Thymus (tissue), 11 donors: ENCODE data around the gene SLC25A43. TPM values are rescaled to one million over a fixed set of nuclear protein-coding genes. Genes with fewer than 3 reads are reported as not detected.
"Not testable (repeated sequence)": the region's sequence is repeated elsewhere in the genome, so short reads cannot be mapped to it uniquely, and the experiment has no call there.

Experiments
- DNase-seq, 9 donors: peaks; one replicate each; pipeline ENCODE4 v3.0.0-alpha.2; 2013; ENCODE audit warnings: low spot score in 9 of 9, low read depth in 6 of 9, missing footprints in 1 of 9
- H3K27ac ChIP-seq, 2 donors: one replicate each; pipeline ENCODE4 v1.5.1; 2013; ENCODE audit warnings: control low read depth in 1 of 2, low read depth in 1 of 2, low read length in 1 of 2, mild to moderate bottlenecking in 1 of 2, moderate library complexity in 1 of 2
- H3K27me3 ChIP-seq, 2 donors: one replicate each; pipeline ENCODE4 v1.5.1; 2013; ENCODE audit warnings: low read length in 1 of 2; ENCODE audit not compliant: control insufficient read depth in 2 of 2, insufficient read depth in 1 of 2
- H3K36me3 ChIP-seq, 2 donors: one replicate each; pipeline ENCODE4 v1.5.1; 2013; ENCODE audit warnings: low read length in 1 of 2, mild to moderate bottlenecking in 1 of 2, moderate library complexity in 1 of 2; ENCODE audit not compliant: control insufficient read depth in 2 of 2, insufficient read depth in 2 of 2
- H3K4me1 ChIP-seq, 2 donors: one replicate each; pipeline ENCODE4 v1.5.1; 2013; ENCODE audit warnings: low read length in 2 of 2; ENCODE audit not compliant: control insufficient read depth in 2 of 2, insufficient read depth in 2 of 2
- H3K4me3 ChIP-seq, 2 donors: one replicate each; pipeline ENCODE4 v1.5.1; 2013; ENCODE audit warnings: low read length in 2 of 2, control low read depth in 1 of 2, mild to moderate bottlenecking in 1 of 2
- H3K9me3 ChIP-seq, 2 donors: one replicate each; pipeline ENCODE4 v1.5.1; 2013; ENCODE audit warnings: low read length in 1 of 2, mild to moderate bottlenecking in 1 of 2; ENCODE audit not compliant: control insufficient read depth in 2 of 2, insufficient read depth in 1 of 2
- WGBS: extraction: QIAGEN DNeasy Blood & Tissue Kit; methylation state at CpG from one replicate; pipeline ENCODE4 v1.1.7; 2013; 5-methylcytosine and 5-hydroxymethylcytosine counted together
- polyA plus RNA-seq: library from polyadenylated mRNA; stranded (reverse); fragments of 200-250 nt; gene quantifications from one replicate; pipeline ENCODE4 v1.2.3, GENCODE V29; 2013
- total RNA-seq: library from RNA; stranded (reverse); fragments of 120-200 nt; gene quantifications from one replicate; pipeline ENCODE4 v1.2.4, GENCODE V29; 2013
- donor health status: healthy.

SLC25A43 gene
- total and polyA plus RNA-seq, 2 donors = 3.3 to 8.3 TPM

GRCh38 chrX:119493851-119494495 is 94.8 kb downstream of the SLC25A43 start:
- H3K4me1 ChIP-seq = peaks cover 7 to 38% of the 10 kb centered on the region in 2 donors
- H3K4me3 ChIP-seq, DNase-seq, H3K36me3 ChIP-seq, H3K9me3 ChIP-seq, H3K27me3 ChIP-seq, H3K27ac ChIP-seq: not testable (repeated sequence)
- WGBS = 93% methylated on average over 10 of the region's 10 CpGs

- Histone ChIP-seq H3K27ac (peak overlapping the region; percentile 84 to 99), H3K4me3 (no peak overlapping the region), H3K9me3 (no peaks in the 10 kb centered on the region), H3K4me1 (peaks cover 7 to 41% of the 10 kb centered on the region in 2 donors), H3K27me3 (no peaks in the 10 kb centered on the region), H3K36me3 (no peaks in the 10 kb centered on the region)
- 38% methylated on average over 10 of the region's 10 CpGs for WGBS
- DNase-seq = peak in 5 of 9 donors; percentile 52 to 86 (median 66)
Observed at GRCh38 chrX:119495734-119496726, 96.9 kb downstream of the SLC25A43 start.

- H3K4me3 ChIP-seq = no peak overlapping the region
- H3K9me3 ChIP-seq = no peaks in the 10 kb centered on the region
- H3K36me3 ChIP-seq = no peaks in the 10 kb centered on the region
- H3K27ac ChIP-seq = peak overlapping the region; percentile 5 to 99
- WGBS = 26% methylated on average over 1 of the region's 1 CpG
- no peaks in the 10 kb centered on the region for H3K27me3 ChIP-seq
- no peak for DNase-seq
- H3K4me1 ChIP-seq = peaks cover 7 to 41% of the 10 kb centered on the region in 2 donors
Observed at GRCh38 chrX:119497185-119497584, 98.0 kb downstream of the SLC25A43 start.

GRCh38 chrX:119500061-119500800 is 101.1 kb downstream of the SLC25A43 start:
- WGBS = 94% methylated on average over 13 of the region's 13 CpGs
- Histone ChIP-seq H3K9me3 (no peaks in the 10 kb centered on the region), H3K27me3 (no peaks in the 10 kb centered on the region), H3K27ac (no peak overlapping the region), H3K4me1 (peaks cover 7 to 44% of the 10 kb centered on the region in 2 donors), H3K4me3 (no peak overlapping the region), H3K36me3 (no peaks in the 10 kb centered on the region)
- no peak for DNase-seq

GRCh38 chrX:119501511-119502148 is 102.5 kb downstream of the SLC25A43 start:
- no peak for DNase-seq
- Histone ChIP-seq H3K9me3 (no peaks in the 10 kb centered on the region), H3K4me3 (no peak overlapping the region), H3K27me3 (no peaks in the 10 kb centered on the region), H3K36me3 (no peaks in the 10 kb centered on the region), H3K27ac (no peak overlapping the region), H3K4me1 (peaks cover 0 to 30% of the 10 kb centered on the region in 2 donors)
- WGBS = 97% methylated on average over 7 of the region's 7 CpGs

- Histone ChIP-seq H3K4me1 (peaks cover 0 to 20% of the 10 kb centered on the region in 2 donors), H3K36me3 (no peaks in the 10 kb centered on the region), H3K9me3 (no peaks in the 10 kb centered on the region), H3K4me3 (no peak overlapping the region), H3K27ac (peak overlapping the region; percentile 36 to 57), H3K27me3 (no peaks in the 10 kb centered on the region)
- DNase-seq = peak in 2 of 9 donors; percentile 33 to 68
- 65% methylated on average over 11 of the region's 11 CpGs for WGBS
Observed at GRCh38 chrX:119502727-119503483, 103.8 kb downstream of the SLC25A43 start.

GRCh38 chrX:119503484-119503861 is 104.3 kb downstream of the SLC25A43 start:
- Histone ChIP-seq H3K9me3 (no peaks in the 10 kb centered on the region), H3K36me3 (no peaks in the 10 kb centered on the region), H3K27ac (no peak overlapping the region), H3K27me3 (no peaks in the 10 kb centered on the region), H3K4me1 (peaks cover 0 to 20% of the 10 kb centered on the region in 2 donors), H3K4me3 (no peak overlapping the region)
- WGBS = 97% methylated on average over 2 of the region's 2 CpGs
- DNase-seq = no peak
